HG02884 (cell line): Measurements from ENCODE around the gene RPRML.
"Not testable (repeated sequence)": the region's sequence is repeated elsewhere in the genome, so short reads cannot be mapped to it uniquely, and the experiment has no call there.

Source experiments
- ATAC-seq: cut with Tn5 transposase; IDR thresholded peaks from one replicate; pipeline ENCODE4 v1.9.1; 2021; ENCODE audit warnings: mild to moderate bottlenecking, moderate library complexity; ENCODE audit not compliant: unreplicated experiment

The RPRML gene

GRCh38 chr17:46977348-46977747, 1.7 kb downstream of the RPRML start:
- no peak for ATAC-seq

DNA sequence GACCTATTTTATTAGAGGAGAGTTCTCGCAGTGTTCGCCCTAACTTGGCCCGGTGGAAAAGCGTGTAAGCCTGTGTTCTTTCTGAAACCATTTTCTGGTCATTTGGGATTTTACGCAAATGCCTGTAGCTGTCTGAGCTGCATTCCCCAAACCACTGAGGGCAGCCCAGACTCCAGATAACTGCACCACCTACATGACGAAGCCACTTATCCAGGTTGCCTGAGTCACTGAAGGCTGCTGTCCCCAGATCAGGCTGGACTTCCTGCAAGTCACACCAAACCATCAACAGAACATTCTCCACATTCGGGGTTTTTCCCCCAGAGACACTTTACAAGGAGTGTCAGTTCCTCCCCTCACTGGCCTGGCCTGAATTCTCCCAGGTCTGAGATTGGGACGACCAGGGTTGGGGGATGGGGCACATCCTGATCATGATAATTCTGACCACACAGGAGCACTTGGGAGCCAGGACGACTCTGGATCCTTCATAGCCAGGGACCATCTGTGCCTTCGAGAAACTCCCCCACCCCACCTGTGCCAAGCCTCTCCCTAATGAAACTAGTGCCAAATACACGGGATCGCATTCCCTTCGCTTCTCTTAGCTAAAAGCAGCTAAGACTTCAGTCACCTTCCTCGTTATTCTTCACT, 2.3 kb downstream of the RPRML start:
- ATAC-seq, result no peak

DNA sequence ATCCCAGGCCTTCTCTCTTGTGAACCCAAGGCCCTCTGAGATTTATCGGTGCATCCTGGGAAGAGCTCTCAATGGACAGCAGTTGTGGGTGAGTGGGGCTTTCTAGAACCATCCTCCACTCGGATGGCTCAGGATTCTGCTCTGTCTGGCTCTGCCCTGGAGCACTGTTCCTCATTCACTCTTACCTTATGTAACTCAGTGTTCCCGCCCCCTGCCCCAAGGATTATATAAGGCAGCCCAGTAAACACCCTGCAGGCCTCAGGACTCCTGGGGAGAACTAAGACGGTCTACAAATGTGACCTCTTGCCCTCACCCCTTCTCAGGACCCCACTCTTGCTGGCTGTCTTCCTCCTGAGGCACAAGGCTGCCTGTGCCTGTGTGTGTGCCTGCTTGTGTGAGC, 3.8 kb downstream of the RPRML start:
- ATAC-seq, result no peak

- ATAC-seq, result no peak
Observed at GRCh38 chr17:46974086-46974485, 5.0 kb downstream of the RPRML start.

DNA sequence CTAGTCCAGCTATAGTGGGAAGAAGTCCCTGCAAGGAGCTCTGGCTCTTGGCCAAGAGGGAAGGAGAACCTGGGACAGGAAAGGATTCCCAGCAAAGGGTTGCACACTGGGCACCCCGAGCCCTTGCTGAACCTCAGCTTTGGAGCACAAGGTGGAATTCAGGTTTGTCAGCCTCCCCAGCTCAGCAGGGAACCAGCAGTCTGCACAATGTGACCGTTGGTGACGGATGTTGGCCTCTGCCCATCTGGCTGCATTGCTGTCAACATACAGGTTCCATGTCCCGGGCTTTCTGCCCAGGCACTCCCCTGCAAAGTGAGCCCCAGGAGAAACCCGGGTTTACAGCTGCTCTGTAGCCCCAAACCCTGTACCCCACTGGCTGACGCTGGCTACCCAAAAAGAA, 6.7 kb downstream of the RPRML start:
- ATAC-seq, result no peak

GRCh38 chr17:46971647-46972300, 7.3 kb downstream of the RPRML start:
- ATAC-seq, result no peak

DNA sequence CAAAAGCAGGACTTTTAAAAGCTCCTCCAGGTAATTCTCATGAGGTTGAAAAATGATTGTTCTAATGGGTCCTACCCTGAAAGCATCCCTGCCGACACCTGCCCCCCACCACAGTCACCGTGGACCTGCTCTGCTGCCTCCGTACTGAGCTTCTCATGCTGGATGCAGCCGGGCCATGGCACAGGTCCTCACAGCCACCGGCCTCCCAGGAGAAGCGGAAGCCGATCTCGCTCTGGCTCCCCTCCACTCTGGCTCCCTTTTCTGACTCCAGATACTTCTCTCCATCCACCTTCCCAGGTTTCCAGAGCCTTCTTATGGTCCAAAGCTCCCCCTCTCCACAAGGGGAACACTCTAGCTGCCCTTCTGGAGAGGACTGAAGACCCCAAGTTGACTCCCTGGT, 10.2 kb downstream of the RPRML start:
- ATAC-seq, result no peak

DNA sequence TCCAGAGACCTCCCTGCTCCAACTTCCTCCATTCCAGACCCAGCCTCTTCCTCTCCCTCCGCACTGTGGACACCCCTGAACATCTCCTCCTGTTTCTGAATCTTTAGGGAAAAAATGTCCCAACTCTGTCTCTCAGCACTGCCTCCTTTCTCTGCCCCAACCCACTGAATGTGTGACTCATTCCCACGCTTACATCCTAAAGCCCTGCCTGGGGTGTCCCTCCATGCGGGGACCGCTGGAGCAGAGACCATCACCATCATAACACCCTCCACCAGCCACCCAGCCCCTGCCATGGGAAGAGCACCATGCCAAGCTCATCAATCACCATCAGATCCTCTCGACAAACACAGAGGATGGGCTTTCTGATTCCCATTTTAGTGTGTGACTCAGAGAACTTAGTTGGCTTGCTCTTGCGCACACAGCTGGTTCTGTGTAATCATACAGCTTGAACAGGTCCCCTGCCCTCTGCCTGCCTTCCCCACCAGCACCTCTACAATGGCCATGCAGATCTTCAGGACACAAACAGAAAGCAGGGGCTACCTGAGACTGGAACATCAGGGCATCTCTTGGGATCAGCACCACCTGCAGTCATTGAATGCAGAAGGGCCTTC, 10.7 kb downstream of the RPRML start:
- no peak for ATAC-seq

GRCh38 chr17:46964315-46965265, 14.5 kb downstream of the RPRML start:
- ATAC-seq, result no peak

DNA sequence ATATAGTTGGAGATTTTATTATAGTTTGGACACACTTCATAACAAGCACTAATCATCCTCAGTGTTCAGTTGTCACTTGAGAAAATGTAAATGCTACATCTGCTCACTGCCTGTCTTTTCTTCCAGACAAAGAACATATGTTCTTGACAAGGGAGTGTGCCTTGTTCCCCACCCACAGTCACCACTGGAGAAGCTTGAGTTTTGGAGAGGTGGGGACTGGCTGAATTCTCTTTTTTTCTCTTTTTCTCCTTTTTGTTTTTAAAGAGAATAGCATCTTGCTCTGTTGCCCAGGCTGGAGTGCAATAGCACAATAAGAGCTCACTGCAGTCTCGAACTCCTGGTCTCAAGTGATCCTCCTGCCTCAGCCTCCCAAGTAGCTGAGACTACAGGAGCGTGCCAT, 15.5 kb downstream of the RPRML start:
- no peak for ATAC-seq

GRCh38 chr17:46962374-46962790, 16.7 kb downstream of the RPRML start:
- ATAC-seq, result no peak

DNA sequence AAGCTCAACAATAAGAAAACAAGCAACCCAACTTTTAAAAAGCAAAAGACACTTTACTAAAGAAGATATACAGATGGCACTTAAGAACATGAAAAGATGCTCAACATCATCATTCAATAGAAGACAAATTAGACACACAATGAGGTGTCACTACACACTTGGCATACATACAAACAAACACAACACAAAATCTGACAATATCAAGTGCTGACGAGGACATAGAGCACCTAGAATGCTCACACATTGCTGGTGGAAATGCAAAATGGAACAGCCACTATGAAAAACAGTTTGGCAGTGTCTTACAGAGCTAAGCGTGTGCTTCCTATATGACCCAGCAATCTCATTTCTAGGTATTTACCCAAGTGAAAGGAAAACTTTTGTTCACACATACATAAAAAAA, 18.9 kb downstream of the RPRML start:
- ATAC-seq, result no peak

DNA sequence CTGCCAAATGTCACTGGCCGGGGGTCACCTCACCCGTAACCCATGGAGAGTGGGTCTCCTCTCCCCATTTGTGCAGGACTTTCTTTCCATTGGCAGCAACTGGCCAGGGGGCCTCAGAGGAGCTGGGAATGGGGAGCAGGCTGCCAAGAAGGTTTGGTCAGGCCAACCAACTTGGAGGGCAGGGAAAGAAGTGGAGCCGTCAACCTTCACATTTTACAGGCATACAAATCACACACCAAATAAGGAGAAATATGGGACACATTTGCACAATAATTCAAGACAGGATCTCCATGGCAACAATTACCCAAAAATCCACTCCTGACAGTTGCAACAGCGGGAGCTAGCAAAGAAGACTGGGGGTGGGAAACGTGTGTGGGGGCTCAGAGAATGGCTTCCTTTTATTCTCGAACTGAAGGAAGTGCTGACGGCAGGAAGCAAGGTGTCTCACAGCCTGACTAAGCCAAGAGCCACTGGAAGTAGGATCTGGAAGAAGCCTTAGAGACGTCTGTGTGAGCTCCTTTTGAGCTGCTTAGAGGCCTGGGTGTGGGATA, 20.9 kb downstream of the RPRML start:
- ATAC-seq, result no peak

- ATAC-seq, result not testable (repeated sequence)
Observed at GRCh38 chr17:46953191-46953590, 25.9 kb downstream of the RPRML start.

GRCh38 chr17:46952115-46952514, 26.9 kb downstream of the RPRML start:
- ATAC-seq, result no peak

DNA sequence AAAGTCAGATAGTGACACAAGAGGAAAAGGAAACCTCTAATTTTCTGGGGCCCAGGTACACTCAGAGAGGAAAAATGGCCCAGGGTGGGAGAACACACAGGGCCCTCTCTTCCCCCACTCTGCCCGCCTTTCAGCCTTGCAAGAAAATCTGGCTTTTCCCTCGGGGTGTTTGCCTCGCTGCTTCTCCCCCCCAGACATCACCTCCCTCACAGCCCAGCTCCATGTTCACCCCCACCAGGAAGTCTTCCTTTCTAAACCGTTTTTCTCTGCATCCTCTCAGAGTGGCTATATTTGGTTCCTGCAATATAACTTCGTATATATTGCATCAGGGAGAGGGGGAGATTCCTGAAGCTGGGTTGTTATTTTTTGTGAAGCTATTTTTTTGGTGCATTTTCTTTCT, 27.3 kb downstream of the RPRML start:
- no peak for ATAC-seq

- ATAC-seq, result no peak
Observed at GRCh38 chr17:46950997-46951621, 27.9 kb downstream of the RPRML start.

GRCh38 chr17:46950342-46950996, 28.6 kb downstream of the RPRML start:
- ATAC-seq, result no peak

DNA sequence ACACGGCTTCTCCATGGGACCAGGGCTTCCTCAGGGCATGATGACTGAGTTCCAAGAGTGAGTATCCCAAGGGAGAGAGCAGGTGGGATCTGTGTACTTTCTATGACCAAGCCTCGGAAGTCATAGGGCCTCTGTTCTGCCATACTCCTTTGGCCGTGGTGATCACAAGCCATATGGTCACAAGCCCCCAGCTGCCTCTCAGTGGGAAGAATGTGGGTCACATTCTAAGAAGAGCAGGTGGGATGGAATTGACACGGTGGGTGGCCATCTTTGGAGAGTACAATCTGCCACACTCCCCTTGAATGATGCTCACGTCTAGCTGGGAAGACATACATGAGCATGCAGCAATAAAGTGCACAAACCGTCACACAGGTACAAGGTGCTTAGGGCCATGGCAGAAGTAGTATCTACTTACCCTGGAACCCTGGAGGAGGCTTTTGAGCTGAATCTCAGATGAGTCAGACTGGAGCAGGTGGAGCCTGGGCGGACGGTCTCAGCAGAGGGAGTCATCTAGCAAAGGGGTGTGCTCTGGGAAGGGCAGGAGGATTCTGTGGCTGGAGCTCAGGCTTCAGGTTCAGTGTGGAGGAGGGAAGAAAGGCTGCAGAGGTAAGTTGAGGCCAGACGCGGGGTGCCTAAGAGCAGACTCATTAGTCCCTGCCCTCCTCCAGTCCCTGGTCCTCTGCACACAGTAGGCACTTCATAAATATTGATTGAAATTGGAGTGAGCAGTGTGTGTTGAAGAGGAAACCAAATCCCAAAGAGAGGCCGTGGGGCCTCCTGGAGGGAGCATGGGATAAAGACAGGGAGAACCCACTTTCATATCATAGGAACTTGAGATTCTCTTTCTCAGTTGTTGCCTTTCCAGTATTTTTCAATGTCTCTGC, 29.5 kb downstream of the RPRML start:
- ATAC-seq, result no peak
